ENCODE data around the gene SMIM32. TPM values are rescaled to one million over a fixed set of nuclear protein-coding genes. Genes with fewer than 3 reads are reported as not detected.
A peak's percentile ranks its signal among the peaks of the same experiment; 100 is the strongest.

SMIM32 gene
- total and polyA plus RNA-seq, 2 of the 4 experiments (the other 2 are of a cell fraction), result not detected

DNA sequence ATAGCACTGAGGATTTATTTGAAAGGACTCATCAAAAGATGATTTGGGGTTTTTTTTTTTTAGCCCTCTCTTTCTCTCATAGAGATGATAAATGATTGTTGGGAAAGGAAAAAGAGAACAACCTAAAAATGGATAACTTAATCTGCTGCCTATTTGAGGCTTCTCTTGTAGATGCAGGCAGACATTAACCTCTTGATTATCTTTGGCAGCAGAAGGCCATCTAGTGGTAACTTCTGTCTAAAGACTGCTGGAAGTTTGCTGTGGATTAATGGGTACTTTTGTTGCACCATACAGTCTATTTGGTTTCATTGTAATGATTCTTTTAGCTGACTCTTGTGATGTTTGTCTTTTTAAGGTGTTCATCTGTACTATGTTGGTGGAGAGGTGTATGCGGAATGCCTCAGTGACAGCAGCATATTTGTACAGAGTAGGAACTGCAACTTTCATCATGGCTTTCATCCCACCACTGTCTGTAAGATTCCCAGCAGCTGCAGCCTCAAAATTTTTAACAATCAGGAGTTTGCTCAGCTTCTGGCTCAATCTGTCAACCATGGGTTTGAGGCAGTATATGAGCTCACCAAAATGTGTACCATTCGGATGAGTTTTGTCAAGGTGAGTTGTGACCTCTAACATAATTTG lies 18.8 kb downstream of the SMIM32 start:
- H4K5ac ChIP-seq (ENCODE audit: low read depth, low read length), result no peak overlapping the region
- no peak overlapping the region for H3K27ac ChIP-seq (ENCODE audit: insufficient read depth, low read length)
- H3K36me3 ChIP-seq (ENCODE audit: control insufficient read depth, insufficient read depth, low read length), result peaks cover 16% of the 10 kb centered on the region
- DNase-seq, result peak; percentile 75
- ChIA-PET POLR2A (ENCODE audit: unreplicated experiment) (no interaction called here), CTCF (interaction anchor here (0.7 to 2.3 kb wide), 10 partner anchors 9 to 286 kb away, joined by 3 to 11 read pairs (median 4); no protein-coding TSS in a partner anchor)
- no peak overlapping the region for H2AFZ ChIP-seq (replicated peaks; ENCODE audit: low read length, poor library complexity)
- H4K91ac ChIP-seq (ENCODE audit: insufficient read depth, low read depth, low read length), result no peak overlapping the region
- no peak overlapping the region for H3K18ac ChIP-seq (ENCODE audit: low read depth, low read length)
- H3K4me2 ChIP-seq (ENCODE audit: low read depth, low read length), result no peak overlapping the region
- no peak overlapping the region for H2AK5ac ChIP-seq (ENCODE audit: low read depth, low read length)
- intact Hi-C loops (cut with micrococcal nuclease), result loop anchor here (1.0 to 5.0 kb wide), 3 partner anchors 92 to 287 kb away; no protein-coding TSS in a partner anchor
- H3K14ac ChIP-seq (replicated peaks; ENCODE audit: low read depth, low read length), result no peak overlapping the region
- no peak overlapping the region for H2BK20ac ChIP-seq (ENCODE audit: low read depth, low read length)
- no TSS peak for BruUV-seq (replicated peaks)
- in situ Hi-C loops (cut with MboI; ENCODE audit: low sequenced_read_pairs), result loop anchor here (10.0 kb wide), 1 partner anchor 89 kb away; no protein-coding TSS in a partner anchor
- H2BK5ac ChIP-seq (ENCODE audit: low read depth, low read length, poor library complexity, severe bottlenecking), result no peak overlapping the region
- H3K79me1 ChIP-seq (ENCODE audit: low read depth in 1 of 2, low read length in 2 of 2), result peaks cover 7 to 16% of the 10 kb centered on the region in 2 experiments
- H3K27me3 ChIP-seq (ENCODE audit: control insufficient read depth, insufficient read depth, low read length), result no peaks in the 10 kb centered on the region
- WGBS, 2 experiments (ENCODE audit: extremely low coverage in 2 of 2, insufficient read length in 1 of 2), result no CpG with 5 or more reads among the region's 2 CpGs
- no peak overlapping the region for H3K56ac ChIP-seq (ENCODE audit: extremely low read depth, insufficient read depth, low read length)
- H3K9me1 ChIP-seq (ENCODE audit: insufficient read depth, low read length), result no peaks in the 10 kb centered on the region
- peaks cover 3% of the 10 kb centered on the region; the same call in 1 of the 2 replicates for H4K20me1 ChIP-seq (ENCODE audit: insufficient read depth, low read length)
- no peak overlapping the region for H3K23ac ChIP-seq (ENCODE audit: low read depth, low read length)
- no peak overlapping the region for H3K4ac ChIP-seq (ENCODE audit: low read depth, low read length)
- peak; percentile 92 for ATAC-seq (ENCODE audit: low read depth)
- H4K8ac ChIP-seq (ENCODE audit: low read depth in 2 of 2, low read length in 2 of 2), result no peak overlapping the region
- no peaks in the 10 kb centered on the region for H3K9me3 ChIP-seq (ENCODE audit: control insufficient read depth, insufficient read depth, low read length)
- H2AK9ac ChIP-seq (replicated peaks; ENCODE audit: low read depth, low read length, poor library complexity), result no peak overlapping the region
- dilution Hi-C loops (cut with HindIII; ENCODE audit: low sequenced_read_pairs, unreplicated experiment), result no loop called here
- TF ChIP-seq, protein P1, sequence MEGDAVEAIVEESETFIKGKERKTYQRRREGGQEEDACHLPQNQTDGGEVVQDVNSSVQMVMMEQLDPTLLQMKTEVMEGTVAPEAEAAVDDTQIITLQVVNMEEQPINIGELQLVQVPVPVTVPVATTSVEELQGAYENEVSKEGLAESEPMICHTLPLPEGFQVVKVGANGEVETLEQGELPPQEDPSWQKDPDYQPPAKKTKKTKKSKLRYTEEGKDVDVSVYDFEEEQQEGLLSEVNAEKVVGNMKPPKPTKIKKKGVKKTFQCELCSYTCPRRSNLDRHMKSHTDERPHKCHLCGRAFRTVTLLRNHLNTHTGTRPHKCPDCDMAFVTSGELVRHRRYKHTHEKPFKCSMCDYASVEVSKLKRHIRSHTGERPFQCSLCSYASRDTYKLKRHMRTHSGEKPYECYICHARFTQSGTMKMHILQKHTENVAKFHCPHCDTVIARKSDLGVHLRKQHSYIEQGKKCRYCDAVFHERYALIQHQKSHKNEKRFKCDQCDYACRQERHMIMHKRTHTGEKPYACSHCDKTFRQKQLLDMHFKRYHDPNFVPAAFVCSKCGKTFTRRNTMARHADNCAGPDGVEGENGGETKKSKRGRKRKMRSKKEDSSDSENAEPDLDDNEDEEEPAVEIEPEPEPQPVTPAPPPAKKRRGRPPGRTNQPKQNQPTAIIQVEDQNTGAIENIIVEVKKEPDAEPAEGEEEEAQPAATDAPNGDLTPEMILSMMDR (conservative IDR thresholded peaks at IDR 0.05; ENCODE audit: low read depth, low read length), result peak; percentile 72
- TF ChIP-seq MAFK (IDR thresholded peaks at IDR 0.05; ENCODE audit: low read depth, low read length) (no peak), POLR2A (IDR thresholded peaks at IDR 0.05; ENCODE audit: low read depth, low read length) (no peak), SMC3 (IDR thresholded peaks at IDR 0.05; ENCODE audit: low read depth, low read length) (peak; percentile 65), RAD21 (IDR thresholded peaks at IDR 0.05; ENCODE audit: low read length) (peak; percentile 67), CEBPB (IDR thresholded peaks at IDR 0.05; ENCODE audit: low read depth, low read length) (0 out of 2 replicates have a peak, but pooled peaks have one; percentile 20)
- H3K4me1 ChIP-seq (ENCODE audit: control insufficient read depth, insufficient read depth, low read length), result no peaks in the 10 kb centered on the region
- H3K4me3 ChIP-seq (ENCODE audit: insufficient read depth, low read depth, low read length), result no peak overlapping the region
- no peak overlapping the region for H2BK15ac ChIP-seq (ENCODE audit: low read depth, low read length)
- no peak overlapping the region for H3K9ac ChIP-seq (ENCODE audit: low read depth, low read length)
- H2BK120ac ChIP-seq (ENCODE audit: low read depth, low read length), result no peak overlapping the region

All from IMR-90 (cell line).